ENCODE results near the gene ST6GALNAC1. TPM values are rescaled to one million over a fixed set of nuclear protein-coding genes. Genes with fewer than 3 reads are reported as not detected.

The ST6GALNAC1 gene
- total and polyA plus RNA-seq, 2 of the 13 experiments (the other 11 are each of a cell fraction or from before 2014, with no cell fraction given) = not detected

GRCh38 chr17:76612977-76613851, 30.3 kb downstream of the ST6GALNAC1 start (continued):
- TF ChIP-seq PAF1 (CRISPR knock-in tag; IDR thresholded peaks at IDR 0.05) = no peak
- no peak for TF ChIP-seq ZBTB49 (CRISPR knock-in tag; IDR thresholded peaks at IDR 0.05; ENCODE audit: borderline replicate concordance)
- no peak for TF ChIP-seq ZNF770 (CRISPR knock-in tag; IDR thresholded peaks at IDR 0.05)
- TF ChIP-seq STAT6 (CRISPR knock-in tag; IDR thresholded peaks at IDR 0.05; ENCODE audit: borderline replicate concordance) = 0 out of 2 replicates have a peak, but pooled peaks have one; percentile 51
- no peak for TF ChIP-seq ZBTB4 (CRISPR knock-in tag; IDR thresholded peaks at IDR 0.05; ENCODE audit: borderline replicate concordance)
- no peak for TF ChIP-seq SKIL (CRISPR knock-in tag; IDR thresholded peaks at IDR 0.05; ENCODE audit: borderline replicate concordance)
- no peak for TF ChIP-seq SETDB1 (CRISPR knock-in tag; IDR thresholded peaks at IDR 0.05; ENCODE audit: borderline replicate concordance)
- TF ChIP-seq ZNF17 (CRISPR knock-in tag; IDR thresholded peaks at IDR 0.05) = no peak
- TF ChIP-seq NBN (conservative IDR thresholded peaks at IDR 0.05) = no peak
- TF ChIP-seq ZNF557 (CRISPR knock-in tag; IDR thresholded peaks at IDR 0.05) = 0 out of 2 replicates have a peak, but pooled peaks have one; percentile 6
- TF ChIP-seq ZNF44 (CRISPR knock-in tag; IDR thresholded peaks at IDR 0.05) = no peak
- no peak for TF ChIP-seq RBM22 (optimal IDR thresholded peaks at IDR 0.05; ENCODE audit: low read length)
- TF ChIP-seq CCAR2 (optimal IDR thresholded peaks at IDR 0.05; ENCODE audit: low read depth, low read length) = no peak
- no peak for TF ChIP-seq SNAI1 (CRISPR knock-in tag; IDR thresholded peaks at IDR 0.05; ENCODE audit: borderline replicate concordance)
- TF ChIP-seq DR1 (CRISPR knock-in tag; IDR thresholded peaks at IDR 0.05) = no peak; the same call in 1 of the 2 replicates

All from HepG2 (cell line).